SH-SY5Y (cell line): ENCODE results near the gene CERS3.

Experiments used
- GATA2 ChIP-seq: IDR thresholded peaks from 2 replicates; pipeline ENCODE4 v1.6.1; 2011; ENCODE audit warnings: mild to moderate bottlenecking, low read depth, low read length
- GATA3 ChIP-seq: IDR thresholded peaks from 2 replicates; pipeline ENCODE4 v1.6.1; 2011; ENCODE audit warnings: low read depth, mild to moderate bottlenecking, low read length, moderate library complexity

DNA sequence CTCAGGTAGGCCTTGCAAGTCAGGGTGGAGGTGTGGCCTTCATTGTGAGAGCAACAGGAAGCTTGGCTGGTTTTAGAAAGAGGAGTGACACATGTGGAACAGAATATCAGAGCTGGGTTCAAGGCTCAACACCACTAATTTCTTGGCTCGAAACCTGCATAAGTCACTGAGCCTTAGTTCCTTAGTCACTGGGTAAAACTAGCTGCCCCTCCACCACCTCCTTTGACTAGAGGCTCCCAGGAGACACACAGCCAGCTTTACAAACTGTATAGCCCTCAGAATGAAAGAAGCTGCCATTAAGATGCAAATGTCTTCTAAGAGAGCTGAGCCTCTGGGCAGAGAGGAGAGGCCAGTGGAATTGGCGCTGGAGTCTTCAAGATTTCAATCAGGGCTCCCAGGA lies 67.7 kb downstream of the CERS3 start:
- no peak for TF ChIP-seq GATA2
- no peak for TF ChIP-seq GATA3
